ENCODE measurements around the gene RFC4.

GRCh38 chr3:186746008-186746407 lies 60.3 kb downstream of the RFC4 start:
- no peak for TF ChIP-seq ISL1 (CRISPR knock-in tag; IDR thresholded peaks at IDR 0.05)
- TF ChIP-seq ZNF565 (CRISPR knock-in tag; conservative IDR thresholded peaks at IDR 0.05; ENCODE audit: low read depth): no peak
- TF ChIP-seq RARB (CRISPR knock-in tag; IDR thresholded peaks at IDR 0.05): no peak
- TF ChIP-seq ZC3H10 (CRISPR knock-in tag; IDR thresholded peaks at IDR 0.05): no peak
- no peak for TF ChIP-seq ARNTL (CRISPR knock-in tag; IDR thresholded peaks at IDR 0.05; ENCODE audit: borderline replicate concordance, low read depth)
- TF ChIP-seq, protein P1, sequence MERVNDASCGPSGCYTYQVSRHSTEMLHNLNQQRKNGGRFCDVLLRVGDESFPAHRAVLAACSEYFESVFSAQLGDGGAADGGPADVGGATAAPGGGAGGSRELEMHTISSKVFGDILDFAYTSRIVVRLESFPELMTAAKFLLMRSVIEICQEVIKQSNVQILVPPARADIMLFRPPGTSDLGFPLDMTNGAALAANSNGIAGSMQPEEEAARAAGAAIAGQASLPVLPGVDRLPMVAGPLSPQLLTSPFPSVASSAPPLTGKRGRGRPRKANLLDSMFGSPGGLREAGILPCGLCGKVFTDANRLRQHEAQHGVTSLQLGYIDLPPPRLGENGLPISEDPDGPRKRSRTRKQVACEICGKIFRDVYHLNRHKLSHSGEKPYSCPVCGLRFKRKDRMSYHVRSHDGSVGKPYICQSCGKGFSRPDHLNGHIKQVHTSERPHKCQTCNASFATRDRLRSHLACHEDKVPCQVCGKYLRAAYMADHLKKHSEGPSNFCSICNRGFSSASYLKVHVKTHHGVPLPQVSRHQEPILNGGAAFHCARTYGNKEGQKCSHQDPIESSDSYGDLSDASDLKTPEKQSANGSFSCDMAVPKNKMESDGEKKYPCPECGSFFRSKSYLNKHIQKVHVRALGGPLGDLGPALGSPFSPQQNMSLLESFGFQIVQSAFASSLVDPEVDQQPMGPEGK (CRISPR knock-in tag; IDR thresholded peaks at IDR 0.05; ENCODE audit: borderline replicate concordance): no peak
- TF ChIP-seq ZFP30 (CRISPR knock-in tag; IDR thresholded peaks at IDR 0.05): no peak
- no peak for TF ChIP-seq ZFP3 (CRISPR knock-in tag; IDR thresholded peaks at IDR 0.05)
- TF ChIP-seq, protein P2, sequence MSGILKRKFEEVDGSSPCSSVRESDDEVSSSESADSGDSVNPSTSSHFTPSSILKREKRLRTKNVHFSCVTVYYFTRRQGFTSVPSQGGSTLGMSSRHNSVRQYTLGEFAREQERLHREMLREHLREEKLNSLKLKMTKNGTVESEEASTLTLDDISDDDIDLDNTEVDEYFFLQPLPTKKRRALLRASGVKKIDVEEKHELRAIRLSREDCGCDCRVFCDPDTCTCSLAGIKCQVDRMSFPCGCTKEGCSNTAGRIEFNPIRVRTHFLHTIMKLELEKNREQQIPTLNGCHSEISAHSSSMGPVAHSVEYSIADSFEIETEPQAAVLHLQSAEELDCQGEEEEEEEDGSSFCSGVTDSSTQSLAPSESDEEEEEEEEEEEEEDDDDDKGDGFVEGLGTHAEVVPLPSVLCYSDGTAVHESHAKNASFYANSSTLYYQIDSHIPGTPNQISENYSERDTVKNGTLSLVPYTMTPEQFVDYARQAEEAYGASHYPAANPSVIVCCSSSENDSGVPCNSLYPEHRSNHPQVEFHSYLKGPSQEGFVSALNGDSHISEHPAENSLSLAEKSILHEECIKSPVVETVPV (CRISPR knock-in tag; IDR thresholded peaks at IDR 0.05): no peak
- TF ChIP-seq, protein P3, sequence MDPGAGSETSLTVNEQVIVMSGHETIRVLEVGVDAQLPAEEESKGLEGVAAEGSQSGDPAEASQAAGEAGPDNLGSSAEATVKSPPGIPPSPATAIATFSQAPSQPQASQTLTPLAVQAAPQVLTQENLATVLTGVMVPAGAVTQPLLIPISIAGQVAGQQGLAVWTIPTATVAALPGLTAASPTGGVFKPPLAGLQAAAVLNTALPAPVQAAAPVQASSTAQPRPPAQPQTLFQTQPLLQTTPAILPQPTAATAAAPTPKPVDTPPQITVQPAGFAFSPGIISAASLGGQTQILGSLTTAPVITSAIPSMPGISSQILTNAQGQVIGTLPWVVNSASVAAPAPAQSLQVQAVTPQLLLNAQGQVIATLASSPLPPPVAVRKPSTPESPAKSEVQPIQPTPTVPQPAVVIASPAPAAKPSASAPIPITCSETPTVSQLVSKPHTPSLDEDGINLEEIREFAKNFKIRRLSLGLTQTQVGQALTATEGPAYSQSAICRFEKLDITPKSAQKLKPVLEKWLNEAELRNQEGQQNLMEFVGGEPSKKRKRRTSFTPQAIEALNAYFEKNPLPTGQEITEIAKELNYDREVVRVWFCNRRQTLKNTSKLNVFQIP (CRISPR knock-in tag; IDR thresholded peaks at IDR 0.05; ENCODE audit: borderline replicate concordance, low read depth): no peak
- no peak for TF ChIP-seq OSR1 (CRISPR knock-in tag; IDR thresholded peaks at IDR 0.05)
- no peak for TF ChIP-seq TCF4 (CRISPR knock-in tag; IDR thresholded peaks at IDR 0.05; ENCODE audit: borderline replicate concordance)
- no peak for TF ChIP-seq SNAI2 (CRISPR knock-in tag; IDR thresholded peaks at IDR 0.05)
- TF ChIP-seq PPARA (CRISPR knock-in tag; IDR thresholded peaks at IDR 0.05; ENCODE audit: borderline replicate concordance): no peak
